ENCODE data around the gene GRIK4.

DNA sequence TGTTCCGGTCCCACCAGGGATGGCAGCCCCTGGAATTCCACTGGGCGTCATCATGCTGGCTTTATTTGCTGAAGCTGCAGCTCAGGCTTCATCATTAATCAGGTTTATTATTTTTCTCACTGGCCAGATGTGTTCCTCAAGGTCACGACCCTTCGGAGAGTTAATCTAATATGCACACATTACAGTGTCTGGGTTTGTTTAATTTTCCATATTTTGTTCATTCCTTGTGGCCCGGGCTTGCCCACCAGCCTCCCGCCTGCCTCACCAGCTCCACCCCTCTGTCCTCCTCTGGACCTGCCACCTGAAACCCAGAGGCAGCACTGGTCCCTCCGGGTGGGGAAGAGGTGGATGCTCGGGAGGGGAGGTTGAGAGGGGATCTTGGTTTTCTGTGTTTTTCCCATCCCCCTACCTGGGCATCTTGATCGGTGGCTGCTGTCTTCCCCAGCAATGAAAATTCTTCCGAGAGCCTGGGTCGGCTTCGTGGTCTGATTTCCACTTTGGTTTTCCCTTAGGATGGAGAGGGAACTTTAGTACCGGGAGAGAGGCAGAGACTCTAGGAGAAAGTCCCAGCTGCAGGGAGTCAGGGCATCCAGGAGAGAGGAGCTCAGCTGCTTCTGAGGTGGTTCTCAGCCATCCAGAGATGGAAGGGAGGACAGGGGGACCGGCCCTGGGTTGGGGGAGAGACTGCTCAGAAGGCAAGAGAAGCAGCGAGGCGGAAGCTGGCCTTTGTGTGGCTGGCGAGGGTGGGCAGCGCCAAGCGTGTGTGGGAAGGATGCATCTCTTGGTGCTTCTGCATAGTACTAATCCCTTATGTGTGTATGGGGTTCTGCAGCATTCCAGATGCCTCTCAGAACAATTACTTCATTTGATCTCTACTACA, 2.1 kb downstream of the GRIK4 start:
- TF ChIP-seq HNRNPUL1 (IDR thresholded peaks at IDR 0.05; ENCODE audit: low read length) (no peak), ZBTB26 (CRISPR knock-in tag; IDR thresholded peaks at IDR 0.05) (no peak), SP1 (CRISPR knock-in tag; IDR thresholded peaks at IDR 0.05) (no peak), BRCA1 (IDR thresholded peaks at IDR 0.05) (no peak), BRCA1 (CRISPR knock-in tag; IDR thresholded peaks at IDR 0.05) (no peak), ZNF274 (IDR thresholded peaks at IDR 0.05; ENCODE audit: borderline replicate concordance, low read depth, low read length) (no peak), BHLHE40 (IDR thresholded peaks at IDR 0.05; ENCODE audit: low read length) (no peak), NFE2 (IDR thresholded peaks at IDR 0.05; ENCODE audit: low read depth) (no peak), ADNP (tag; IDR thresholded peaks at IDR 0.05) (no peak), NR3C1 (CRISPR knock-in tag; IDR thresholded peaks at IDR 0.05) (no peak), HDAC2 (IDR thresholded peaks at IDR 0.05) (no peak)
- TF ChIP-seq, protein P1, sequence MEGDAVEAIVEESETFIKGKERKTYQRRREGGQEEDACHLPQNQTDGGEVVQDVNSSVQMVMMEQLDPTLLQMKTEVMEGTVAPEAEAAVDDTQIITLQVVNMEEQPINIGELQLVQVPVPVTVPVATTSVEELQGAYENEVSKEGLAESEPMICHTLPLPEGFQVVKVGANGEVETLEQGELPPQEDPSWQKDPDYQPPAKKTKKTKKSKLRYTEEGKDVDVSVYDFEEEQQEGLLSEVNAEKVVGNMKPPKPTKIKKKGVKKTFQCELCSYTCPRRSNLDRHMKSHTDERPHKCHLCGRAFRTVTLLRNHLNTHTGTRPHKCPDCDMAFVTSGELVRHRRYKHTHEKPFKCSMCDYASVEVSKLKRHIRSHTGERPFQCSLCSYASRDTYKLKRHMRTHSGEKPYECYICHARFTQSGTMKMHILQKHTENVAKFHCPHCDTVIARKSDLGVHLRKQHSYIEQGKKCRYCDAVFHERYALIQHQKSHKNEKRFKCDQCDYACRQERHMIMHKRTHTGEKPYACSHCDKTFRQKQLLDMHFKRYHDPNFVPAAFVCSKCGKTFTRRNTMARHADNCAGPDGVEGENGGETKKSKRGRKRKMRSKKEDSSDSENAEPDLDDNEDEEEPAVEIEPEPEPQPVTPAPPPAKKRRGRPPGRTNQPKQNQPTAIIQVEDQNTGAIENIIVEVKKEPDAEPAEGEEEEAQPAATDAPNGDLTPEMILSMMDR (IDR thresholded peaks at IDR 0.05 in 2 of 3, conservative IDR thresholded peaks at IDR 0.05 in 1 of 3; ENCODE audit: insufficient read depth in 2 of 3, low read depth in 1 of 3, low read length in 3 of 3): no peak

Data from K562 (cell line).